Nephron (organoid): ENCODE data around the gene PCED1B.
"Not testable (repeated sequence)": the region's sequence is repeated elsewhere in the genome, so short reads cannot be mapped to it uniquely, and the experiment has no call there.

Experiments used
- H3K27ac Mint-ChIP-seq, 3 experiments: 2 replicates each; pipeline ENCODE4 v1.8.0; 2020; ENCODE audit warnings: mixed read lengths in 3 of 3, mild to moderate bottlenecking in 2 of 3, moderate library complexity in 1 of 3
- H3K27me3 Mint-ChIP-seq: 2 replicates; pipeline ENCODE4 v1.8.0; 2021; ENCODE audit warnings: low read depth, mild to moderate bottlenecking, moderate library complexity, mixed read lengths
- H3K36me3 Mint-ChIP-seq: 2 replicates; pipeline ENCODE4 v1.8.0; 2020; ENCODE audit warnings: low read depth, mixed read lengths
- H3K4me1 Mint-ChIP-seq: 2 replicates; pipeline ENCODE4 v1.8.0; 2020; ENCODE audit warnings: mixed read lengths
- H3K4me3 Mint-ChIP-seq, 3 experiments: 2 replicates each; pipeline ENCODE4 v1.8.0; 2020; ENCODE audit warnings: mild to moderate bottlenecking in 3 of 3, mixed read lengths in 3 of 3, moderate library complexity in 2 of 3
- H3K9me3 Mint-ChIP-seq: 2 replicates; pipeline ENCODE4 v1.8.0; 2020; ENCODE audit warnings: mixed read lengths
- TF ChIP-seq, protein P1 (sequence below), 3 experiments: fragments of 200-600 bp; sonication (generic); IDR thresholded peaks; one replicate each; pipeline ENCODE4 v1.5.0; 2021; ENCODE audit warnings: antibody characterized with exemption in 3 of 3; ENCODE audit not compliant: unreplicated experiment in 3 of 3

Gene PCED1B

DNA sequence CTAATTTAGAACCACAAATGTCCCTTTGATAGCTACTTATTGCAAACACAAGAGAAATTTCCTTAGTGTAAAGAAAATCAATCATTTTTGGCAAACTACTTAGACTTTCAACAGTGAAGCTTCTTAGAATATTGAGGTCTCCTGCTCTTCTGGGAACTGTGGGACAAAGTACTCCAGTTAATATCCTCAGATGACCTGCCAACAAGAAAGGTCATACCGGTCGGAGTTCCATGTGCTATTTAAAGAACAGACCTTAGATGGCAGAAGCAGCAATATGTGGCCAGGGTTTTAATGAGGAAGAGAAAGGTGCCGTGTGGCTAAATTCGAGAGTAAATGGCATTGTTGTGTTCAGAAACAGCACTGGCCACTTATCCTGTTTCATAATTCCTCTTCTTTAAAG, 115.1 kb downstream of the PCED1B start:
- Mint-ChIP-seq H3K4me1 (peaks cover 17% of the 10 kb centered on the region), H3K36me3 (no peaks in the 10 kb centered on the region), H3K4me3 (no peak overlapping the region), H3K27ac (no peak overlapping the region), H3K9me3 (no peaks in the 10 kb centered on the region), H3K27me3 (no peaks in the 10 kb centered on the region)
- TF ChIP-seq, protein P1, sequence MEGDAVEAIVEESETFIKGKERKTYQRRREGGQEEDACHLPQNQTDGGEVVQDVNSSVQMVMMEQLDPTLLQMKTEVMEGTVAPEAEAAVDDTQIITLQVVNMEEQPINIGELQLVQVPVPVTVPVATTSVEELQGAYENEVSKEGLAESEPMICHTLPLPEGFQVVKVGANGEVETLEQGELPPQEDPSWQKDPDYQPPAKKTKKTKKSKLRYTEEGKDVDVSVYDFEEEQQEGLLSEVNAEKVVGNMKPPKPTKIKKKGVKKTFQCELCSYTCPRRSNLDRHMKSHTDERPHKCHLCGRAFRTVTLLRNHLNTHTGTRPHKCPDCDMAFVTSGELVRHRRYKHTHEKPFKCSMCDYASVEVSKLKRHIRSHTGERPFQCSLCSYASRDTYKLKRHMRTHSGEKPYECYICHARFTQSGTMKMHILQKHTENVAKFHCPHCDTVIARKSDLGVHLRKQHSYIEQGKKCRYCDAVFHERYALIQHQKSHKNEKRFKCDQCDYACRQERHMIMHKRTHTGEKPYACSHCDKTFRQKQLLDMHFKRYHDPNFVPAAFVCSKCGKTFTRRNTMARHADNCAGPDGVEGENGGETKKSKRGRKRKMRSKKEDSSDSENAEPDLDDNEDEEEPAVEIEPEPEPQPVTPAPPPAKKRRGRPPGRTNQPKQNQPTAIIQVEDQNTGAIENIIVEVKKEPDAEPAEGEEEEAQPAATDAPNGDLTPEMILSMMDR (IDR thresholded peaks at IDR 0.05; ENCODE audit: unreplicated experiment in 3 of 3) = no peak

DNA sequence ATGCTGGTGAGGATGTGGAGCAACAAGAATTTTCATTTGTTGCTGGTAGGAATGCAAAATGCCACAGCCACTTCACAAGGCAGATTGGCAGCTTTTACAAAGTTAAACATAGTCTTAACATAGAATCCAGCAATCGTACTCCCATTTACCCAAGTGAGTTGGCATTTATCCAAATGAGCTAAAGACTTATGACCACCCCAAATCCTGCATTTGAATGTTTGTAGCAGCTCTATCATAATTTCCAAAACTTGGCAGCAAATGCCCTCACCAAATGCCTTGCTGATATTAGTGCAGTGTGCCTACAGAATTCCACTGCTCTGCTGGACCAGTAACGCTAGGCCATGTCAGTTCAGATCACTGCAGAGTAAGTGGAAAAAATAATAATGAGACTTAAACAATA, 121.0 kb downstream of the PCED1B start:
- Mint-ChIP-seq H3K36me3 (no peaks in the 10 kb centered on the region), H3K27me3 (no peaks in the 10 kb centered on the region), H3K4me1 (no peaks in the 10 kb centered on the region), H3K27ac (no peak overlapping the region), H3K9me3 (no peaks in the 10 kb centered on the region), H3K4me3 (no peak overlapping the region)
- TF ChIP-seq, protein P1 (IDR thresholded peaks at IDR 0.05; ENCODE audit: unreplicated experiment in 3 of 3) = no peak

DNA sequence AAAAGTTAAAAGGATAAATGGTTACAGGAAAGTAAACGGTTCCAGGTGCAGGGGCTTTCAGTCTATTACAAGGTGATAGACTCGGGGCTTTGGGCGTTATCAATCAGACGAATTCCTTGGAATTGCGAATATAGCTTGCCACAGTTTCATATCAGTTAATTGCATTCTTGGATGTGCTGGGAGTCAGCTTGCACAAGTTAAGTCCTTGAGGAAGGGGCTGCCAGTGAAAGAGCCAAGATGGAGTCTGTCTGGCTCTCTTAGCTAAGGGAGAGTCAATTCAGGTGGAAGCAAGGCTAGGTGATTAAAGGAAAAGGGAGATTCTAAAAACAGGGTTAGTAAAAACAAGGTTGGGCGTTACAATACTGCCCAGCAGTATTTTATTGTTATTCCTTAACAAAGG, 121.8 kb downstream of the PCED1B start:
- H3K4me3 Mint-ChIP-seq, H3K9me3 Mint-ChIP-seq, H3K4me1 Mint-ChIP-seq, H3K27me3 Mint-ChIP-seq, H3K27ac Mint-ChIP-seq, H3K36me3 Mint-ChIP-seq: not testable (repeated sequence)

DNA sequence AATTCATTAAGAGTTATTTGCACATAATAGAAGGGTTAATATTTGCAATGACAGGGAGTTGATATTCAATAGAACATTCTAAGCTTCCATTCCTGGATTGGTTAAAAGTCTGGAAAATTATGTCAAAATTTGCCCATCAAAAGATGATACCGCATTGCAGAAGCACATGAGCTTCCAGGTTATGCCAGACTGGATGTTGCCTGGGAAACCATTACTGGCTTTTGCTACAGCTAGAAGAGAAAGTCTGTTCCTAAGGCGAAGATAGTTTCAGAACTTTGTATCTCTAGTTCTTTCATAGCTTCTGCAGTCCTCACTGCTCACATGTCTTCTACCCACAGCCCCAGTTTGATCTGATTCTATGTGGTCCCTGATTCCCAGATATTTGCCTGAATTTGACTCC, 122.8 kb downstream of the PCED1B start:
- Mint-ChIP-seq H3K4me1 (no peaks in the 10 kb centered on the region), H3K36me3 (no peaks in the 10 kb centered on the region), H3K27me3 (no peaks in the 10 kb centered on the region), H3K4me3 (no peak overlapping the region), H3K9me3 (no peaks in the 10 kb centered on the region), H3K27ac (no peak overlapping the region)
- TF ChIP-seq, protein P1 (IDR thresholded peaks at IDR 0.05; ENCODE audit: unreplicated experiment in 3 of 3) = no peak

DNA sequence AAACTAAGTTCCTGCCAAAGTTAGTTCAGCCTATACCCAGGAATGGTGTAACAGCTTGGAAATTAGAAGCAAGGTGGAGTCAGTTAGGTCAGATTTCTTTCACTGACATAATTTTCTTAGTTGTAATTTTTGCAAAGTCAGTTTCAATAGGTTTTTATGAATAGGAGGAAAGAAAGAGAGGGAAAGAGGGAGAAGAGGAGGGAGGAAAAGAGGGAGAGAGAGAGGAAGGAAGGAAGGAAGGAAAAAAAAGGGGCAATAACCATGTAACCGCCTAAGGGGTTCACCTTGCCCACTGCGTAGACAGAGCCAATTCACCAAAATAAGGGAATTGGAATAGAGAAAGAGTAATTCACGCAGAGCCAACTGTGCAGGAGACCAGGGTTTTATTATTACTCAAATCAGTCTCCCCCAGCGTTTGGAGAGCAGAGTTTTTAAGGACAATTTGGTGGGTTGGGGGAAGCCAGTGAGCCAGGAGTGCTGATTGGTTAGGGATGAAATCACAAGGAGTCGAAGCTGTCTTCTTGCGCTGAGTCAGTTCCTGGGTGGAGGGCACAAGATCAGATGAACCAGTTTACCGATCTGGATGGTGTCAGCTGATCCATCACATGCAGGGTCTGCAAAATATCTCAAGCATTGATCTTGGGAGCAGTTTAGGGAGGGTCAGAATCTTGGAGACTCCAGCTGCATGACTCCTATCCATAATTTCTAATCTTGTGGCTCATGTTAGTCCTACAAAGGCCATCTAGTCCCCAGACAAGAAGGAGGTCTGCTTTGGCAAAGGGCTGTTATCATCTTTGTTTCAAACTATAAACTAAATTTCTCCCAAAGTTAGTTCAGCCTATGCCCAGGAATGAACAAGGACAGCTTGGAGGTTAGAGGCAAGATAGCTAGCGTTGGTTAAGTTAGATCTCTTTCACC, 126.4 kb downstream of the PCED1B start:
- Mint-ChIP-seq H3K27me3 (no peaks in the 10 kb centered on the region), H3K9me3 (no peaks in the 10 kb centered on the region), H3K27ac (no peak overlapping the region), H3K4me1 (peaks cover 6% of the 10 kb centered on the region), H3K4me3 (no peak overlapping the region), H3K36me3 (no peaks in the 10 kb centered on the region)
- TF ChIP-seq, protein P1 (IDR thresholded peaks at IDR 0.05; ENCODE audit: unreplicated experiment in 3 of 3) = no peak

DNA sequence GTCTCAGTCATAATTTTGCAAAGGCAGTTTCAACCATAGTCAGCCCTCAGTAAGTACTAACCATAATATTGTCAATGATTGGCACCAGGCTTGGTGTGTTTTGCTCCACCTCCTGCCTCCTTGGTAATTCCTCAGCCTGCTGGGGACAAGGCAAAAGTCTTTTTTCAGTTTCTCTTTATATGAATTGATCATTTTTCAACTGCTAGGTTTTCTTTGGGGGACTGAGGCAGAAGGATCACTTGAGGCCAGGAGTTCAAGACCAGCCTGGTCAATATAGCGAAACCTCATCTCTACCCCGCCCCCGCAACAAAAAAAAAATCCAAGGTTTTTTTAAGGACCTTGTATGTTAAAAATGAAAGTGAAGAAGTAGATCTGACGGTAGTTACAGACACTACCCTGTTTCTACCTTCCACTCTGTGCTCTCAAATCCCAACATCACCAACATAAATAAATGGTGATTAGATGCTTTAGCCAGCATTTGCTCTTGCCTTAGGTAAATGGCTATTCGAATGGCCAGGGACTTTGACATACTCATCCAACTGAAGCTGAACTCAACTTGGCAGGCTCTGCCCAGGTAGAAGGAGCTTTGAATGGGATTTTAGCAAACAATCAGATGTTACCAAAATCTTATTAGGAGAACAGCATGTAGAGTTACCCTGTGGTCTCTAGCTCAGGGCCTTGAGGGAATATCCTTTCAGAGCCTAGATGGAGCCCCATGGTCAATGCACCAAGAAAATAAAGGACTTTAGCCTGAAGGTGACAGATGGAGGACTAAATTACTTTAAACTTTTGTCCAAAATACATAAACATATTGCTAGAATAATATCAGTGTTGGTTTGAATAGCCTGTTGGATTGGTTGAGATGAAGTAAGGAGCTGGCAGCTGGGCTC, 127.3 kb downstream of the PCED1B start:
- H3K27ac Mint-ChIP-seq = no peak overlapping the region
- H3K27me3 Mint-ChIP-seq = no peaks in the 10 kb centered on the region
- no peaks in the 10 kb centered on the region for H3K36me3 Mint-ChIP-seq
- H3K4me1 Mint-ChIP-seq = peaks cover 6% of the 10 kb centered on the region
- no peaks in the 10 kb centered on the region for H3K9me3 Mint-ChIP-seq
- TF ChIP-seq, protein P1 (IDR thresholded peaks at IDR 0.05; ENCODE audit: unreplicated experiment in 3 of 3) = no peak
- no peak overlapping the region for H3K4me3 Mint-ChIP-seq
